H1 (cell line): ENCODE measurements around the gene THOC6. TPM values are rescaled to one million over a fixed set of nuclear protein-coding genes. Genes with fewer than 3 reads are reported as not detected.
A peak's percentile ranks its signal among the peaks of the same experiment; 100 is the strongest.

ENCODE experiments used
- ASH2L ChIP-seq: fragments of 200-600, 300-600 bp; sonication (generic); IDR thresholded peaks from one replicate; pipeline ENCODE4 v1.7.1; 2017; ENCODE audit warnings: low read length
- BACH1 ChIP-seq: IDR thresholded peaks from 2 replicates; pipeline ENCODE4 v1.6.1; 2012; ENCODE audit warnings: low read length, improper control_type of control experiment
- BRCA1 ChIP-seq: IDR thresholded peaks from 2 replicates; pipeline ENCODE4 v1.6.1; 2012; ENCODE audit warnings: low read depth, low read length, improper control_type of control experiment
- CBX8 ChIP-seq: fragments of 300-800, 300-1000 bp; sonication (generic); IDR thresholded peaks from 2 replicates; pipeline ENCODE4 v1.7.1; 2016; ENCODE audit warnings: low read depth, low read length, borderline replicate concordance
- CHD1 ChIP-seq: IDR thresholded peaks from 2 replicates; pipeline ENCODE4 v1.6.1; 2012; ENCODE audit warnings: low read depth, low read length, improper control_type of control experiment
- CHD2 ChIP-seq: IDR thresholded peaks from 2 replicates; pipeline ENCODE4 v1.6.1; 2012; ENCODE audit warnings: low read length, improper control_type of control experiment
- CREB1 ChIP-seq: IDR thresholded peaks from 2 replicates; pipeline ENCODE4 v1.6.1; 2012; ENCODE audit warnings: inconsistent platforms
- EP300 ChIP-seq, 2 experiments: IDR thresholded peaks; 1 replicate in 1 of 2; 2 replicates in 1 of 2; pipeline ENCODE4 v1.6.1; 2011 to 2012; ENCODE audit warnings: low read depth in 2 of 2, low read length in 2 of 2, mild to moderate bottlenecking in 2 of 2, borderline replicate concordance in 1 of 2, inconsistent platforms in 1 of 2, moderate library complexity in 1 of 2
- EZH2 ChIP-seq: fragments of 200-600 bp; sonication (generic); IDR thresholded peaks from 2 replicates; pipeline ENCODE4 v1.7.1; 2012; ENCODE audit warnings: low read depth, mild to moderate bottlenecking, moderate library complexity, low read length, inconsistent platforms; ENCODE audit not compliant: severe bottlenecking
- FOSL1 ChIP-seq: IDR thresholded peaks from 2 replicates; pipeline ENCODE4 v1.6.1; 2011; ENCODE audit warnings: mild to moderate bottlenecking, low read depth, low read length, moderate library complexity; ENCODE audit not compliant: insufficient read depth
- GTF2F1 ChIP-seq: IDR thresholded peaks from 2 replicates; pipeline ENCODE4 v1.6.1; 2012; ENCODE audit warnings: low read depth, low read length, improper control_type of control experiment, borderline replicate concordance
- JUND ChIP-seq: IDR thresholded peaks from 2 replicates; pipeline ENCODE4 v1.6.1; 2011; ENCODE audit warnings: mild to moderate bottlenecking, improper control_type of control experiment, low read length
- KDM1A ChIP-seq: fragments of 200-600, 300-600 bp; sonication (generic); IDR thresholded peaks from 2 replicates; pipeline ENCODE4 v1.7.1; 2016; ENCODE audit warnings: mild to moderate bottlenecking, low read length, borderline replicate concordance
- KDM5A ChIP-seq: fragments of 200-600 bp; IDR thresholded peaks from 2 replicates; pipeline ENCODE4 v1.7.1; 2012; ENCODE audit warnings: mild to moderate bottlenecking, low read length, inconsistent platforms, mixed read lengths
- POLR2A ChIP-seq, 2 experiments: IDR thresholded peaks; 1 replicate in 1 of 2; 2 replicates in 1 of 2; pipeline ENCODE4 v1.6.1; 2011; ENCODE audit warnings: low read depth in 2 of 2, low read length in 2 of 2, mild to moderate bottlenecking in 2 of 2; ENCODE audit errors: control extremely low read depth in 1 of 2
- POU5F1 ChIP-seq: IDR thresholded peaks from 2 replicates; pipeline ENCODE4 v1.6.1; 2011; ENCODE audit warnings: low read depth, mild to moderate bottlenecking, low read length, moderate library complexity
- RXRA ChIP-seq: IDR thresholded peaks from 2 replicates; pipeline ENCODE4 v1.6.1; 2011; ENCODE audit warnings: low read depth, mild to moderate bottlenecking, low read length, moderate library complexity; ENCODE audit not compliant: insufficient read depth
- SIRT6 ChIP-seq: IDR thresholded peaks from one replicate; pipeline ENCODE4 v1.7.1; 2012; ENCODE audit warnings: low read length, inconsistent platforms
- SRF ChIP-seq: IDR thresholded peaks from 2 replicates; pipeline ENCODE4 v1.6.1; 2011; ENCODE audit warnings: mild to moderate bottlenecking, low read depth, low read length, moderate library complexity
- TAF1 ChIP-seq: IDR thresholded peaks from 2 replicates; pipeline ENCODE4 v1.6.1; 2011; ENCODE audit warnings: mild to moderate bottlenecking, low read depth, low read length
- TAF7 ChIP-seq: optimal IDR thresholded peaks from 2 replicates; pipeline ENCODE3; 2011; ENCODE audit warnings: low read depth, mild to moderate bottlenecking, inconsistent platforms, low read length, moderate library complexity, borderline replicate concordance
- TBP ChIP-seq: IDR thresholded peaks from 2 replicates; pipeline ENCODE4 v1.6.1; 2011; ENCODE audit warnings: low read depth, low read length, improper control_type of control experiment
- TCF12 ChIP-seq: IDR thresholded peaks from 2 replicates; pipeline ENCODE4 v1.6.1; 2011; ENCODE audit warnings: low read depth, mild to moderate bottlenecking, low read length
- ZNF274 ChIP-seq: IDR thresholded peaks from 2 replicates; pipeline ENCODE4 v1.7.0; 2012; ENCODE audit warnings: low read length, borderline replicate concordance; ENCODE audit errors: extremely low read depth
- polyA plus RNA-seq, 7 experiments: library from polyadenylated mRNA; depleted of rRNA in 3 of 7; stranded (reverse) in 5 of 7; unstranded in 2 of 7; fragments of >200 nt in 5 of 7; fragments of 200-250 nt in 2 of 7; gene quantifications; 1 replicate in 5 of 7; 2 replicates in 1 of 7; 4 replicates in 1 of 7; pipeline versions ENCODE4 v1.2.1 to v1.2.3, GENCODE V29; 2011 to 2013; ENCODE audit warnings: missing spikeins in 2 of 7, mixed read lengths in 2 of 7
- total RNA-seq: library from RNA; stranded (reverse); fragmentation: NEBNext Ultra II Directional; extraction: Animal tissue kit (Norgen Biotek cat#: 25700); gene quantifications from 2 replicates; pipeline ENCODE4 v1.2.1, GENCODE V29; 2021
- TF ChIP-seq, protein P1 (sequence below): IDR thresholded peaks from 2 replicates; pipeline ENCODE4 v1.6.1; 2012; ENCODE audit warnings: inconsistent platforms

Gene THOC6
- total and polyA plus RNA-seq, 2 of the 8 experiments (the other 6 are each of a cell fraction or from before 2014, with no cell fraction given), result 78.5 to 111 TPM

DNA sequence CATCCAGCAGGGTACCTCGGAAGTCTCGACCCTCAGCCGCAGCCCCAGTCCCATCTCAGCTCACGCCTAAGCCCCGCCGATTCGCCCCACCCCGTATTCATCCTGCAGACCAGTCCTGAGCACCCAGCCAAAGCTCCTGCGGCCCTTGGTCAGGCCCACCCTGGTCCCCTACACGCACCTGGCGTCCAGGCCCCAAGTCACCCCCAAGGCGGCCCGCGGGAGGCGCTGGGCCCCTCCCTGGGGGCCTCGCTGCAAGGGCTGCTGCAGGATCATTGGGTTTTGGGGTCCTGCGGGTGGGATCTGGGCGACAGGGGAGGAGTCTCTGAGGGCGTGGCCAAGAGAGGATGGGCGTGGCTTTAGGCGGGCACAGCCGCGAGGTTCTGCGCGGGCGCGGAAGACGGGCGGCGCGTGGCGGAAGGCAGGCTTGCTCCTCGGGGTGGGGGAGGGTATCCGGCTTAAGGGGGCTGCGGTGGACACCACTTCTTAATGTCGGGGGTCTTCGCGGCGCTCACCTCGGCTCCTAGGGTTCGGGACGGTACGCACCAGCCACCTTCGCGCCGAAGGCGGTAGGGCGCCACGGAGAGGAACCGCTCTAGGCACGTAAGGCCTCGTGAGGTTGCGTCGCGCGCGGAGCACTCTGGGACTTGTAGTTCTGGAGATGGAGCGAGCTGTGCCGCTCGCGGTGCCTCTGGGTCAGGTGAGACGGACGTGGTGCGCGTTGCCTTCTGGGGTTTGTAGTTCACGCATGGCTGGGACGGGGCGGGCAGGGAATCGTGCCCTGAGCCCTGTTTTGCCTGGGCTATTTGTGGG, at the start of gene THOC6, which contains the start of gene HCFC1R1 (continued):
- no peak for TF ChIP-seq EP300 (IDR thresholded peaks at IDR 0.05; ENCODE audit: borderline replicate concordance in 1 of 2, low read depth in 2 of 2, low read length in 2 of 2)
- TF ChIP-seq ASH2L, result peak; percentile 71
- TF ChIP-seq ZNF274, result no peak
- peak; percentile 72 for TF ChIP-seq TAF1
- 0 out of 2 replicates have a peak, but pooled peaks have one; percentile 51 for TF ChIP-seq BRCA1
- TF ChIP-seq, protein P1, sequence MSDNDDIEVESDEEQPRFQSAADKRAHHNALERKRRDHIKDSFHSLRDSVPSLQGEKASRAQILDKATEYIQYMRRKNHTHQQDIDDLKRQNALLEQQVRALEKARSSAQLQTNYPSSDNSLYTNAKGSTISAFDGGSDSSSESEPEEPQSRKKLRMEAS, result peak; percentile 86
- TF ChIP-seq TCF12, result peak; percentile 71; the same call in 1 of the 2 replicates
- TF ChIP-seq CHD2, result peak; percentile 87
- no peak for TF ChIP-seq CHD1
- TF ChIP-seq POU5F1, result no peak
- TF ChIP-seq SIRT6, result no peak
- peak; percentile 91 for TF ChIP-seq CREB1
- TF ChIP-seq TAF7, result peak; percentile 90
- TF ChIP-seq EZH2, result no peak
- TF ChIP-seq GTF2F1, result peak; percentile 61; the same call in 1 of the 2 replicates
- TF ChIP-seq POLR2A (IDR thresholded peaks at IDR 0.05; ENCODE audit: control extremely low read depth in 1 of 2, low read depth in 2 of 2, low read length in 2 of 2), result peak; percentile 86 to 89
- no peak for TF ChIP-seq FOSL1
- peak; percentile 54 for TF ChIP-seq TBP
- no peak for TF ChIP-seq JUND
- no peak for TF ChIP-seq KDM5A
- peak; percentile 59 for TF ChIP-seq BACH1
- TF ChIP-seq SRF, result no peak
- no peak for TF ChIP-seq CBX8
- TF ChIP-seq KDM1A, result no peak
- TF ChIP-seq RXRA, result no peak
